C4-2B (cell line): ENCODE measurements around the gene TM4SF18.

Experiments used
- H3K27ac ChIP-seq: fragments of 450-650 bp; 2 replicates; pipeline ENCODE4 v1.5.1; 2017
- ZFX ChIP-seq: fragments of 450-650 bp; IDR thresholded peaks from 2 replicates; pipeline ENCODE4 v1.6.1; 2017
- TF ChIP-seq, protein P1 (sequence below): fragments of 450-650 bp; conservative IDR thresholded peaks from 2 replicates; pipeline ENCODE4 v1.5.1; 2017; ENCODE audit warnings: mild to moderate bottlenecking

TM4SF18 gene

GRCh38 chr3:149366031-149366430 is 32.6 kb upstream of the TM4SF18 start:
- H3K27ac ChIP-seq = no peak overlapping the region
- no peak for TF ChIP-seq ZFX
- TF ChIP-seq, protein P1, sequence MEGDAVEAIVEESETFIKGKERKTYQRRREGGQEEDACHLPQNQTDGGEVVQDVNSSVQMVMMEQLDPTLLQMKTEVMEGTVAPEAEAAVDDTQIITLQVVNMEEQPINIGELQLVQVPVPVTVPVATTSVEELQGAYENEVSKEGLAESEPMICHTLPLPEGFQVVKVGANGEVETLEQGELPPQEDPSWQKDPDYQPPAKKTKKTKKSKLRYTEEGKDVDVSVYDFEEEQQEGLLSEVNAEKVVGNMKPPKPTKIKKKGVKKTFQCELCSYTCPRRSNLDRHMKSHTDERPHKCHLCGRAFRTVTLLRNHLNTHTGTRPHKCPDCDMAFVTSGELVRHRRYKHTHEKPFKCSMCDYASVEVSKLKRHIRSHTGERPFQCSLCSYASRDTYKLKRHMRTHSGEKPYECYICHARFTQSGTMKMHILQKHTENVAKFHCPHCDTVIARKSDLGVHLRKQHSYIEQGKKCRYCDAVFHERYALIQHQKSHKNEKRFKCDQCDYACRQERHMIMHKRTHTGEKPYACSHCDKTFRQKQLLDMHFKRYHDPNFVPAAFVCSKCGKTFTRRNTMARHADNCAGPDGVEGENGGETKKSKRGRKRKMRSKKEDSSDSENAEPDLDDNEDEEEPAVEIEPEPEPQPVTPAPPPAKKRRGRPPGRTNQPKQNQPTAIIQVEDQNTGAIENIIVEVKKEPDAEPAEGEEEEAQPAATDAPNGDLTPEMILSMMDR = no peak

- TF ChIP-seq, protein P1 = no peak
- no peak for TF ChIP-seq ZFX
- H3K27ac ChIP-seq = no peak overlapping the region
Measured at GRCh38 chr3:149364624-149365023, 31.2 kb upstream of the TM4SF18 start.

GRCh38 chr3:149363053-149363452 is 29.6 kb upstream of the TM4SF18 start:
- TF ChIP-seq, protein P1 = no peak
- TF ChIP-seq ZFX = no peak
- H3K27ac ChIP-seq = no peak overlapping the region

GRCh38 chr3:149362366-149362765 is 28.9 kb upstream of the TM4SF18 start:
- TF ChIP-seq, protein P1 = no peak
- TF ChIP-seq ZFX = no peak

DNA sequence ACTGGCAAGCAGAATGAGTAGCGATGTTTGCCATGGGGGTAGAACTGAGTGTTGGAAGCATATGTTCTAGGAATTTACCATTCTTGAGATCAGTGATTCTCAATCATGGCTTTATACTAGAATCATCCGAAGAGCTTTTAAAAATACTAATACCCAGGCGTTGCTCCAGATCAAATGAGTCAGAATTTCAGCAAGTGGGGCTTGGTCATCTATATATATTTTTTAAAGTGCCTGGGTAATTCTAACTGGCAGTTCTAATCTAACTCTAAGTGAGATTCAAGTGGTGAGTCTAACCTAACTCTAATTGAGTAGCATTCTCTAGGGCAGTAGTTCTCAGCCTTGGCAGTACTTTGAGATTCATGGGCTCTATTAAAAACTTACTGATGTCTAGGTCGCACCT is 23.2 kb upstream of the TM4SF18 start:
- TF ChIP-seq ZFX = no peak
- TF ChIP-seq, protein P1 = no peak
- H3K27ac ChIP-seq = no peak overlapping the region

More at GRCh38 chr3:149362366-149362765, 28.9 kb upstream of the TM4SF18 start:
- no peak overlapping the region for H3K27ac ChIP-seq

GRCh38 chr3:149356044-149356592 is 22.7 kb upstream of the TM4SF18 start:
- no peak overlapping the region for H3K27ac ChIP-seq
- TF ChIP-seq ZFX = no peak
- TF ChIP-seq, protein P1 = no peak

- TF ChIP-seq, protein P1 = no peak
- no peak for TF ChIP-seq ZFX
- H3K27ac ChIP-seq = no peak overlapping the region
Measured at GRCh38 chr3:149353581-149354184, 20.2 kb upstream of the TM4SF18 start.
